Fibroblast of peridontal ligament (primary cell): ENCODE data around the gene MAGI1.

ENCODE experiments used
- DNase-seq: peaks from one replicate; pipeline ENCODE4 v3.0.0-alpha.2; 2010; ENCODE audit errors: extremely low read depth

MAGI1 gene

DNA sequence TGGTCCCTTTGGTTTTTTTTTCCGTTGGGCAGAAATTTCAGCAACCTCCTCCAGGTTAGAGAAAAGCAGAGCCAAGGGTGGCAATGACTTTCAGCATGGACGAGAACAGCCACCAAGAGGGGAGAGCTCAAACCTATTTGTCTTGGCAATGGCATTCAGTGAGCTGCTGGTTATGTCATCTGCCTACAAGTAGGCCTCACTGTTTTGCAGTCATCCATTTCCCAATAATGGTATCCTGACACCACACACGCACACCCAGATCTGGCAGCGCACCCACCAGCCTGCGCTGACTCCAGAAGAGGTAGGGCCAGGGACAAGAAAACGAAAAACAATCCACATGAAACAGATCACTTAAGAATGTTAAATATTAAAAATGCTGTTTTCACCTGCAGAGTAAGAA, 92.3 kb downstream of the MAGI1 start:
- DNase-seq, result peak; percentile 83

DNA sequence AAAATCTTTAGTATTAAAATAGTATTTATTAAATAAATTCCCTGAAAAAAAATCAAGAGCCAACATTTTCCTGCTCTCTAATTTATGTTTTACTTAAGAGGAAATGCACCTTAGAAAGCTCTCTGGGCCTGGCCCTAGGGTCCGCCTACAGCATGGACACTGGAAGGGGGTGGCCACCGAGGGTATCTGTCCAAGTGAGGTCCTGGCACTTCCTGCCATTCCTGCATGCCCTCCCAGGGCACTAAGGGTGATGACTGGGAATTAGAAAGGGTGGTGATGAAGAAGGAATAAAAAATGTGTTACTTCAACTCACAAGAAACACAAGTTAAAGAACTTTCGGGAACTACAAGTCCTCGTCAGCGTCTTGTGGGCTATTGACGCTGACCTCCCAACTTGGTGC, 92.8 kb downstream of the MAGI1 start:
- no peak for DNase-seq

DNA sequence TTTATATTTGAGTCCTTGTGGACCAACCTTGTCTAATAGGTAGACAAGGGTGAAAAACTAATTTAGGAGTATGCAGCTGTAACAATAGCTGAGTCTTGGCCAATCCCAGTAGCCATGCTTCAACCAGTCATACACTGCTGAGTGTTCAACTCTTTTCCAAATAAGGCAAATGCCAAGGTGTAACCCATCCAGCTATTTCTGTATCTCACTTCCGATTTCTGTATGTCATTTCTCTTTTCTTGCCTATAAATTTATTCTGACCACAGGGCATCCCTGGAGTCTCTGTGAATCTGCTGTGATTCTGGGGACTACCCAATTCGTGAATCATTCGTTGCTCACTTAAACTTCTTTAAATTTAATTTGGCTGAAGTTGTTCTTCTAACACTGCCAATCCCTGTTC, 93.2 kb downstream of the MAGI1 start:
- peak; percentile 68 for DNase-seq

DNA sequence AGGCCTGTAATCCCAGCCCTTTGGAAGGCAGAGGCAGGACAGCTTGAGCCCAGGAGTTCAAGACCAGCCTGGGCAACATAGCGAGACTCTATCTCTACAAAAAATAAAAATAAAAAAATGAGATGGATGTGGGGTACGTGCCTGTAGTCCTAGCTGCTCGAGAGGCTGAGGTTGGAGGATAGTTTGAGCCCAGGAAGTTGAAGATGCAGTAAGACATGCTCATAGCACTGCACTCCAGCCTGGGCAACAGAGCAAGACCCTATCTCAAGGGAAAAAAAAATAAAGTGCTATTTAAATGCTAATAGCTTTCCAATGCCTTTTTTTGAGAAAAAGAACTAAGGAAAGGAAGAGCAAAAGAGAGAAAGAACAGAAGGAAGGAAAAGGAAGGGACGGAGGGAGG, 94.5 kb downstream of the MAGI1 start:
- no peak for DNase-seq

DNA sequence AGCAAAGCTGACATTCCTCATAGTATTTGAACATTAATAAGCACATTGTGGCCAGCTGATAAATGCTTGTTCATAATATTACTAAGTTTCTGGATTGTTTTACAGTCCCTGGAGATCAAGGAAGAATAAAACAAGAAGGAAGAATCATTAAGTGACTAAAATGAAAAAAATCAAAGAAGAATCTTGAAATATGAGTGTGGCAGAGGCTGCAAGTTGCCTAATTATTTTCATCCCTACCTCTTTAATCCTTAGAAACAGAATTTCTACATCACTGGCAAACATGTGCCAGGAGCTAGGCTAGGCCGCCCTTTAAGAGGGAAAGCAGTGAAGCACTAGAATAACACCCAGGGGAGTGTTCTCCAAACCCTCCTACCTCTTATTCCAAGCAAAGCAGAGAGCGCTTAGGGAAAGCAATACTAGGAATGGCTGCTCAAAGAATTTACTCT, 98.9 kb downstream of the MAGI1 start:
- DNase-seq, result peak; percentile 37

DNA sequence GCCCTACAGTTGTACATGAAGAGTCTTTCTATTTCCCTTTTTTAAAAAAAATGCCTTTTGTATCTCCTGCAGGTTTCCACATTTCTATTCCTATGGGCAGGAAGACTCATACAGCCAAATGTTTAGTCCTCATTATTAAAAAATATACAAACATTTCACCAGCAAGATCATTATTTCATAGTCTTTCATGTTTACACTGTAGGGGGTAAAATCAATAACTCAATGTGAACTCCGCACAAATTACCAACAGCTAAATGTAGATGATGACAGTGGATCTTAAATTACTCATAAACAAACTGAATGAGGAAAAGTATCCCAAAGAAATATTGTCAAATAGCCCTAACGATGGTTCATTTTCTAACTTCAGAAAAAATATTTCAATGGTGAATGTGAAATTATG, 99.5 kb downstream of the MAGI1 start:
- DNase-seq, result no peak

DNA sequence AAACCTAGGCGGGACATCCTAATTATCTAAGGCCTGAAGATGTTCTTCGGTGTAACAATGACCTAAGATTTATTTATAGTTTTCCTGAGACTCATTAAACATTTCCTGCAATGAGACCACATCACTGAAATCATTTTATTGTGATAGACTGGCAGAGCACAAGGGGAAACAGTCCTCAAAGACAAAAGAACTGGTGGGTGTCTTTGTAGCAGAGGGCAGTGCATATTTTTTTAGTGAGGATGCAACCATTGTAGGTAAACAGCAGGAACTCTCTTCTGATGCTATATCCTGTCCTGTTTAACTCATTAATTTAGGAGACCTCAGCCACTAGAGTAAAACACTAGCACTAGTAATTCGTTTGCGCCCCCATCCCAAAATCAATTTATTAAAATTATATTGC, 100.0 kb downstream of the MAGI1 start:
- DNase-seq, result no peak

DNA sequence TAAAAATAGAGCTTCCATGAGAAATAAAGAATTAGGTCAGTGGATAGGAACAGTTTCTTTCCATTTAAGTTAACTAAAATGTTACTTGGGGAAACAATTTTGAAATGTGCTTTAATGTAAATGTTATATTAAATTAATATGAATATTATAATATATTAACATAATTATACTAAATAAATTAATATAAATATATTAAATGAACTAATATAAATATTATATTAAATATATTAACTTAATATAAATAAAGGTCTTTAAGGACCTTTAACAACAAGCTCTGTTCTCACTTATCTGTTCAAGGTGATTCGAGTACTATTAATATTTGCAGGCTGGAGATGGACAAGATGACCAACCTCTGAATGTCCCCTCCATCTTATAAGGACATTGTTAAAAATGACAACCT, 100.6 kb downstream of the MAGI1 start:
- no peak for DNase-seq

DNA sequence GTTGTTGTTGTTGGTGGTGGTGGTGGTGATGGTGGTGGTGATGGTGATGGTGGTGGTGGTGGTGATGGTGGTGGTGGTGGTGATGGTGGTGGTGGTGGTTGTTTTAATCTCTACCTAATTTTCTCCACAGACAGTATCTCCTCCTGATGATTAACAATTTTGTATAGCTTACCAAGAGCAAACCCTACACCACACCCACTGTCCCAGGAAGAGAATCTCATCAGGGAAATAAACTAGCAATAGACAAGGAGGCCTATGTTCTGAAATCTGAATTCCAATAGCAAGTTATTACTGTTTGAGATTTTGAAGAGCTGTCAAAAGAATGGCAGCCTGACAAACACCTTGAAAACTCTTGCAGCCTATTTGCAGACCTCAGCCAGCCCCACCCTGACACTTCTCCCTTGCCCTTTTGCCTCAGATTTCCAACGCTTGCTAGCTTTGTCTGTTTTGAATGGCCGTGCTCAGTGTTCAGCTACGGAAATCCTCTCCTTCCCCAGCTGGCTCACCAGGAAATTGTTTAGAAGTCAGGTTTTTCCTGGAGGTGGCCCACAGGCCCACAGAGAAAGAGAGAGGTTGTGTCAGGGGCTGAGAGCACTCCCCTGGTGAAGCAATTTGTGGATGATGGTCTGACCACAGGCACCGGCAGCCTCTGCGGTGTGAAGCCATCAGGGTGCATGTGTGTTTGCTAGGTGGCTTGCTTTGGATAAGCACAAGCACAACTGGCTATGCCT, 101.6 kb downstream of the MAGI1 start:
- no peak for DNase-seq

DNA sequence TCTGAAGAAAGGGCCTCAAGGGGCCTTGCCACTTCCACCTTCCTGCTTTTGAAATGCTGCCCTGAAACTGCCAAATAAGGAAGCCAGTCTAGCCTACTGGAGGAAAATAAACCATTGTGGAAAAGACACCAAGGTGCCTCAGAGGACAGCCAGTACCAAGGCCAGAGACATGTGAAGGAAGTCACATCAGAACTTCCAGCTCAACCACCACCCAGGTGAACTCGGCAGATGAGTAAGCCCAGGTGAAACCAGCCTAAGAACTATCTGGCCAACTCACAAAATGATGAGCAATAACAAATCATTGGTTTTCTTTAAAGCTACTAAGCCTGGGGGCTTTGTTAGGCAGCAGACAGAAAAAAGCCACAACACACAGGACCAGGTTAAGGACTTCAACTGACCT, 103.0 kb downstream of the MAGI1 start:
- DNase-seq, result no peak

DNA sequence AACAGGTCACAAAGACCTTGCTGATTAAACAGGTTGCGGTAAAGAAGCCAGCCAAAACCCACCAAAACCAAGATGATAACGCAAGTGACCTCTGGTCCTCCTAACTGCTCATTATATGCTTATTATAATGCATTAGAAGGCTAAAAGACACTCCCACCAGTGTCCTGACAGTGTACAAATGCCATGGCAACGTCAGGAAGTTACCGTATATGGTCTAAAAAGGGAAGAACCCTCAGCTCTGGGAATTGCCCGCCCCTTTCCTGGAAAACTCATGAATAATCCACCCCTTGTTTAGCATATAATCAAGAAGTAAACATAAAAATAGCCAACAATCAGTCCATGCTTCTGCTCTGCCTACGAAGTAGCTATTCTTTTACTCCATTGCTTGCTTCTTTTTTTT, 108.1 kb downstream of the MAGI1 start:
- DNase-seq, result no peak

DNA sequence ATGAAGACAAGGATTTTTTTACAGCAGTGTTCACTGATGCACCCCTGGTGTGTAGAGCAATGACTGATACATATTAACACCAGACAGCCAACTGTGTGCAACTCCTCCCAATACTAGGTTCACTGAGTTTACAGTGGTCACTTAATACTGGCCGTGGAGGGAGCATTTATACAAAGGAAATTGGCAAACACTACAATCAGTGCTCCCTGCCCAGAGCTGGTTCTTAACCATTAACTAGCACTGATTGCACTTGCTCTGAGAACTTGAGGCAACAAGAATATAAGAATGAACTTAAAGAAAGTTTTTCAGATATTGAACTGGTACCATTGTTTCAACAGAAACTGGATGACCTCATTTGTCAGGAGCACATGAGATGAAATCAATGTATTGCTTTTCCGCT, 110.6 kb downstream of the MAGI1 start:
- no peak for DNase-seq

DNA sequence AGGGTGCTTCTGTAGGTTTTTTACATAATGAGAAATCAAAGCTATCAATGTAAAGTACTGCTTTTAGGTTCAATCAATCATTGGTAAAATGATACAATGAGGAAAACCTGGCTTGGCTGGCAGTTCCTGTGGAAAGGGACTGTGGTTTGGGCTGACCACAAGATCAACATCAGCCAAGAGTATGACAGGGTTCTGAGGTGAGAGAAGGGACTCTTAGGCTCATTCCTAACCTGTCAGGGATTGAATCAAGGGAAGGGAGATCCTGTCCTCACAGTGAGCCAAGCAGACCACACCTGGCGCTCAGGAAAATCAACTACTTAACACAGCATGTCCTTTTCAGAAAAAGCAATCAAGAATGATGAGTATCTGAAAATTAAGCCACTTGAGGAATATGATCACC, 111.1 kb downstream of the MAGI1 start:
- DNase-seq, result no peak

DNA sequence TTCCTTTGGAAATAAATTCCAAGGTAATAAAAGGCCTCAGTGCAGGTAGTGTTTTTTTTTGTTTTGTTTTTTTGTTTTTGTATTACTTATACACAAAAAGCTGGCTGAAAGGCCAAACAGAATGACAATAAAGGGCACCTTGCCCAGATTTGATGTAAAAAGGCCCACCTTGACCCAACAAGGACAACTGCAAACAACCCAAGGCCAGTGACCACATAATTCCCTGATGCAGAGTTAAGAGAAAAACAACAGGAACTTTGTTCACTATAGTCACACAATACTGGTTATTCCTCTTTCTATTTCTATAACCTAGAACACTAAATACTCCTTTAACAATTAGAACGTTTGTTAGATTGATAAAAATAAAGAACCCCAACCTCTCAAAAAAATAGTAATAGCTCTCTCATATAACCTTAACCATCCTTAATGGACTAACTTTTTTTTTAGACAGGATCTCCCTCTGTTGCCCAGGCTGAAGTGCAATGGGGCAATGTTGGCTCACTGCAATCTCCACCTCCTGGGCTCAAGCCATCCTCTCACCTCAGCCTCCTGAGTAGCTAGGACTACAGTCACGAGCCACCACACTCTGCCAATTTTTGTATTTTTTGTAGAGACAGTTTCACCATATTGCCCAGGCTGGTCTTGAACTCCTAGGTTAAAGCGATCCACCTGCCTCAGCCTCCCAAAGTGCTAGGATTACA, 113.3 kb downstream of the MAGI1 start:
- DNase-seq, result no peak

DNA sequence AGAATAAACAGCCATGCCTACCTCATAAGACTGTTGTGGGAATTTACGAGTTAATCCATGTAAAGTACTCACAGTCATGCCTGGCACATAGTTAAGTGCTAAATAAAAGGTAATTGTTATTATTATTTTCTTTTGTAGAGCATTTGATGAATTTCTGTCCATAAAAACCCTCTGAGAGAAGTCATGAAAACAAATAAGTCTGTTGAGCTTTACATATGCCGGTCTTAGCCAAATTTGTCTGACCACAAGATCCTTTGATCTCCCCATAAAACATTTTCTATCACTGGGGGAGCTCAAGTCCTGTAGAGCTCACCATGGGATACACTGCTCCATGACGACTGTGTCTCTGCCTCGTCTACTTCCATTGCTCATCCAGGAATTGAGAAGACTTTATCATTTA, 114.0 kb downstream of the MAGI1 start:
- DNase-seq, result no peak

DNA sequence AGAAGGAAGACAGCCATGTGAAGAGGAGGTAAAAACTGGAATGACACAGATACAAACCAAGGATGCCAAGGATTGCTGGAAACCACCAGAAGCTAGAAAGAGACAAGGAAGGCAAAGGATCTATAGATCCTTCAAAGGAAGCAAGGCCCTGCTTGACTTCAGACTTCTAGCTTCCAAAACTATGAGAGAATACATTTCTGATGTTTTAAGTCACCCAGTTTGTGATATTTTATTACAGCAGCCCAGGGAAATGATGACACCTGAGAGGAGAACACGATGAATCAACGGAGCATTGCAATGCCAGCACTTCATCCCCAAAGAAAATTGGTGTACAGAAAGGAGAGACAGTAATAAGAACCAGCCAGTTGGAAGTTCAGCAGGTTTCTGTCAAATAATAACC, 116.3 kb downstream of the MAGI1 start:
- DNase-seq, result no peak

DNA sequence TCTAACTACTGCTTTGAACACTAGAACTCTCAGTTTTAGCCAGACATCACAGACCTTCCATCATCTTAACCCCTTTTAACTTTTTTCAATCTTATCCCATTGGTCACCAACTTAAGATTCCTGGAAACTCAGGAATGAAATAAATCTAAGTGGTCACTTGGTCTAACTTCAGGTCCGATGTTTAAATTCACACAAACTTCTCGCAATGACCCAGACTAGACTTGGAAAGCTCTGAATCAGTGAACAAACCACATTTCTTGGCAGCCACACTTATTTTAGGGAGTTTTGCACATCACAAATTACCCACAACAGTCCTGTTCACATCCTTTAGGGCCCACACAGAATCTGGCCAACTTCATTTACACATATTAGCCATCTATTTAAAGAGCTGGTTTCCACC, 118.9 kb downstream of the MAGI1 start:
- DNase-seq, result peak; percentile 71

DNA sequence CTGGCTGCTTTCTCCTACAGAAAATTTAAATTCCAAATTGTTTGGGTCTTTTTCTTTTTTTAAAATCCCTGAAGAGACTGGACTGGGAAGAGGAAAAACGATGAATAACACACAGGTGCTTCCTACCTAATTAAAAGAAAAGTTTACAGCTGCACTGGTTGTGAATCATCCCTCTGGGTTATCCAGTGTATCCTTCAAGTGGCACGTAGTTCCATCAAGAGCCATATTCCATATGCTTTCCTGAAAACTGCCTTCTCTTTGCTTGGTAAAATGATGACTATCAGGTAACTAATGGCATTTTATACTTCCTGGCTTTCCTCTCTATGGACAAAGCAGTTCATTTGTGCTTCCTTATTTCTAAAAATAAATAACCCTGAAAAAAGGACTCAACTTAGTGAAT, 123.2 kb downstream of the MAGI1 start:
- DNase-seq, result no peak

DNA sequence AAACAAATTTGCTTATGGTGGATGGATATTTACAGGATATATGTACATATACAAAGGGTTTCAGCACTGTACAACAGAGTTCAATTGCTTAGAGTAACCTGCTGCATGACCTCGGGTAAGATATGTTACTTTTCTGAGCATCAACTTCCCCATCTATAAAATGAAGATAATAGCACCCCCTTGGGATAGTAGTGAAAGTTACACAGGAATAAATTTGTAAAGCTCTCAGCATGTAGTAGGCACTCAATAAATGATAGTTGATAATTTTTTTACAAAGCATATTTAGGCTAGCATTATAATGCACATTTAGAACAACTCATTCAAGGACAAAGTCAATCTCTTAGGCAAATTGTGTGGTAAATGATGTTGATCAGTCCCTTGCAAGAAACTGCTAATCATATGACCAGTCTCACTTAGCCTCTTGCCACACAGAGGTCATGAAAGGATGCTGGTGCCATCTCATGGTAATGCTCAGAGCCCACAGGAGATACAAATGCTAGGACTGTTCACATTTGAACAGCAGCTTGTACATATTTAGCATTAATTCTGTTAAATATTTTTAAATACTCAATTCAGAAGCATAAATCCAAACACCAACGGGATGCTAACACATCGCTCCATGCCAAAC, 123.9 kb downstream of the MAGI1 start:
- no peak for DNase-seq

DNA sequence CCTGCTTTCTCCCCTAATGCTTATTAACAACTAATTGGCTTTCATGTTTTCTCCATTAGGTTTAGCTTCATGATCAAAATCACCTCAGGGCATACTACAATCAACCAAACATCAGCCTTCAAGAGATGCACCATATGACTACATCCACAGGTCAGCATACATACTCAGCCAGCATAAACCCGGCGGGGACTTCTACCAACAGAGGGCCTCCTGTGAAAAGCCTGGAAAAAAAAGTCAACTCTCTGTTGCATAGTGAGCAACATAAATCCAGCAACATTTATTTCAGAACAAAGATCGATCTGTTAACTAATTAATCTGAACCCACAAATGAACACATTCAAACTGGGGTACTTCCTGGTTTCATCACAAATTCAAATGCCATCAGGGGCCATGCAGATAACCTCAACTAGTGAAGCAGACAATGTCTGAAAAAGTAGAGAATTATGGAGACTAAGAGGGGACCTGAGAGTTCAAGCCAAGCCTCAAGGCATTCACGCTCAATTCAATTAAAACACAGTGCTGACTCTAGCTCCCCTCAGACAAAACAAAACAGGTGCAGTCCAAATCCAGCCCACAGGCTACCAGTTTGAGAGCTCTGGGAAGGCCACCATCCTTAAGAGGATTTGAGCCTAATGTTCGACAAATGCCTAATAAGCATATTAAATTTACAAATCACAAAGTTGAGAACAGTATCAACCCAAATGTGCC, 124.5 kb downstream of the MAGI1 start:
- no peak for DNase-seq

DNA sequence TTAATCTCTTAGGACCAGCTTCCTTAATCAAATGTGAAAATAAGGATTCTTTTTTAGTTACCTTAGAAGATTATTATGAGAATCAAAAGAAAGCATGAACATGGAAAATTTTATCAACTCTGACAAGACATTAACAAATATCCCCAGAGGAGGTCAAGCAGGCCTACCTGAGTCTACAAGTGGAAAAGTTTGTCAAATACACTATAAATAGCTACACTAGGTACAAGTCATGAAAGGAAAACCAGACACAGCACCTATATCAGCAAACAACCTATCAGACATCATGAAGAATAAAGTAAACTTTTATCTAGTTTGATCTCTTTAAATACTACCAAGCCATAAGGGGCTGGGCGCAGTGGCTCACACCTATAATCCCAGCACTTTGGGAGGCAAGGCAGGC, 126.1 kb downstream of the MAGI1 start:
- no peak for DNase-seq

DNA sequence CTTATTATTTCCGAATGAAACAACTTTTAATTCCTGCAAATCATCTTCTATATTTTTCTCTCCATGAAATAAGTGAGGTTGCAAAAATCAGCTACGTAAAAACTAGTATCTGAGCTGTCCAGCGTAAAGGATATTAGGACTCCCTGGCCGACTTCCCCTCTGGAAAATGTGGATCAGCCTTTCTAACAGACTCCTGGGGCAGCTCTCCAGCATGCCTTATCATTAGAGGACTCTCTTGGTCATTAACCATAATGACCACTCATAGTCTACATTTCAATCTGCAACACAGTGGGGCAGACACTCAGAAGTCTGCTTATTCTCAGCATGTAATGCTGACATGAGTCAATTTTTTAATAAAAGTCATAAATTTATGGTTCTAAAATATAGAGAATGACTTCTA, 130.1 kb downstream of the MAGI1 start:
- no peak for DNase-seq
